HG02981 (cell line): ENCODE data around the gene MOK.

Experiments used
- ATAC-seq: cut with Tn5 transposase; IDR thresholded peaks from one replicate; pipeline ENCODE4 v1.9.1; 2021; ENCODE audit warnings: mild to moderate bottlenecking, moderate library complexity; ENCODE audit not compliant: unreplicated experiment

Gene MOK

GRCh38 chr14:102226356-102227125 lies 78.4 kb downstream of the MOK start:
- no peak for ATAC-seq

GRCh38 chr14:102225936-102226335 lies 79.0 kb downstream of the MOK start:
- ATAC-seq, result no peak

- ATAC-seq, result no peak
Observed at GRCh38 chr14:102225386-102225785, 79.6 kb downstream of the MOK start.

- ATAC-seq, result no peak
Observed at GRCh38 chr14:102223682-102224081, 81.3 kb downstream of the MOK start.

- no peak for ATAC-seq
Observed at GRCh38 chr14:102222751-102223150, 82.2 kb downstream of the MOK start.

GRCh38 chr14:102222009-102222575 lies 82.9 kb downstream of the MOK start:
- no peak for ATAC-seq

GRCh38 chr14:102221026-102221425 lies 83.9 kb downstream of the MOK start:
- no peak for ATAC-seq

GRCh38 chr14:102220031-102220430 lies 84.9 kb downstream of the MOK start:
- ATAC-seq, result peak; percentile 95

GRCh38 chr14:102219316-102219715 lies 85.6 kb downstream of the MOK start:
- ATAC-seq, result no peak

- no peak for ATAC-seq
Observed at GRCh38 chr14:102218688-102219087, 86.3 kb downstream of the MOK start.

- no peak for ATAC-seq
Observed at GRCh38 chr14:102217987-102218421, 87.0 kb downstream of the MOK start.

GRCh38 chr14:102217399-102217798 lies 87.6 kb downstream of the MOK start:
- no peak for ATAC-seq

- no peak for ATAC-seq
Observed at GRCh38 chr14:102215576-102216250, 89.3 kb downstream of the MOK start.

GRCh38 chr14:102215071-102215470 lies 89.9 kb downstream of the MOK start:
- no peak for ATAC-seq

GRCh38 chr14:102213984-102214658 lies 90.8 kb downstream of the MOK start:
- ATAC-seq, result no peak

GRCh38 chr14:102213470-102213869 lies 91.5 kb downstream of the MOK start:
- ATAC-seq, result no peak

GRCh38 chr14:102212845-102213244 lies 92.1 kb downstream of the MOK start:
- ATAC-seq, result no peak

GRCh38 chr14:102212356-102212755 lies 92.6 kb downstream of the MOK start:
- ATAC-seq, result no peak

GRCh38 chr14:102211240-102211639 lies 93.7 kb downstream of the MOK start:
- no peak for ATAC-seq

- ATAC-seq, result no peak
Observed at GRCh38 chr14:102210421-102211042, 94.4 kb downstream of the MOK start.
